Activated B cell treated with CpG ODN at 0.5 μM for 24 hours (primary cell): ENCODE measurements around the gene JARID2. TPM values are rescaled to one million over a fixed set of nuclear protein-coding genes. Genes with fewer than 3 reads are reported as not detected.

Source experiments
- ATAC-seq: fragments of 200-7000 bp; cut with Tn5 transposase; one replicate; pipeline ENCODE4 v1.10.0; 2021; ENCODE audit warnings: low read depth, mild to moderate bottlenecking, moderate library complexity
- CTCF ChIA-PET: fragments of 350-600 bp; sonication (Branson Sonifier 250); formaldehyde crosslinking; loops from one replicate; lab custom pipeline; 2021; ENCODE audit warnings: antibody characterized with exemption; lab: Charles Lee
- POLR2A ChIA-PET: fragments of 350-600 bp; sonication (Branson Sonifier 250); formaldehyde crosslinking; loops from one replicate; lab custom pipeline; 2021; ENCODE audit warnings: antibody characterized with exemption; lab: Charles Lee
- DNase-seq: peaks from one replicate; pipeline ENCODE4 v3.0.0; 2022
- H3K27ac Mint-ChIP-seq: one replicate; pipeline ENCODE4 v1.8.0; 2020; ENCODE audit warnings: mixed read lengths
- H3K27me3 Mint-ChIP-seq: one replicate; pipeline ENCODE4 v1.8.0; 2021; ENCODE audit warnings: mixed read lengths
- H3K36me3 Mint-ChIP-seq: one replicate; pipeline ENCODE4 v1.8.0; 2021; ENCODE audit warnings: low read depth, mixed read lengths
- H3K4me1 Mint-ChIP-seq: one replicate; pipeline ENCODE4 v1.8.0; 2021; ENCODE audit warnings: mixed read lengths
- H3K4me3 Mint-ChIP-seq: one replicate; pipeline ENCODE4 v1.8.0; 2020; ENCODE audit warnings: mild to moderate bottlenecking, mixed read lengths
- H3K9me3 Mint-ChIP-seq: one replicate; pipeline ENCODE4 v1.8.0; 2020; ENCODE audit warnings: mixed read lengths
- CTCF ChIP-seq: fragments of 200-600 bp; IDR thresholded peaks from one replicate; pipeline ENCODE4 v1.8.0; 2022; ENCODE audit warnings: antibody characterized with exemption, mild to moderate bottlenecking
- intact Hi-C: fragments of 100-400 bp; cut with micrococcal nuclease; formaldehyde crosslinking; loops from one replicate; pipeline ENCODE4 v1.15.1; 2024
- total RNA-seq: library from RNA; stranded (reverse); gene quantifications from 2 replicates; pipeline ENCODE4 v1.2.3, GENCODE V29; 2022

The JARID2 gene
- total RNA-seq, 1 donor from 2014 or later = 28.5 TPM

DNA sequence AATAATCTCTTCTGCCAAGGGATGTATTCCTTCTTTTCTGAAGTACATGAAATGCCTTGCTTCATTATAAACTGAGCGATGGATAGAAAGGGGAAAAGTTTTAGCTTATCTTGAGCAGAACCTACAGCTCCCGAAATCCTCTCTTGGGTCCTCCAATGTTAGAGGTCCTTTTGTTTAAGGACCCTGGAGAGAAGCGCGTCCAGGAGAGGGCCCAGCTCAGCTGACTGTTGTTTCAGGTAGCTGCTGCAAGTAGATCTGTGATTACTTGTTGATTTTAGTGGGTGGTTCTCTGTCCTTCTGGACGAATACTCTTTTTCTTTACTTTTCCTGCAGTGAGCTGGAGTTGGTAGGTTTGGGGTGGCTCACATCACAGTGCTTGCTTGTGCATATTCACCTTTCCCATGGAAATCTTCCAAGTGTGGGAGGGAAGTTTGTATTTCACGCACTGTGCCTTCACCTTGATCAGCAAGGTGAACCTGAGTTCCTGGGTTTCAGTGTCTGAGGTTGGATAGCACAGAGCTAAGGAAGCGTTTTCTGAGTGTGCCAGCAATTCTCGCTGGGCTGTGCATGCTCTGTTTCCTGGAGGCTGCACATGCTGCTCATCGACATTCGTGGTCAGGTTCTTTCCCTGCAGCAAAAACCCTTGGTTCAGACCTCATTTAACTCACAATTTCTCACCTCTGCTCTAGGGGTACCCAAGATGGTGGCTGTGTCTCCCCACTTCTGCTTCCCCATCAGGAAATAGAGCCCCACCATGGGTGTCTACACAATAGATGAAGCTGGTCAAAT is 176.3 kb downstream of the JARID2 start:
- no peak for TF ChIP-seq CTCF
- peaks cover 61% of the 10 kb centered on the region for H3K4me1 Mint-ChIP-seq
- no peak for DNase-seq
- H3K9me3 Mint-ChIP-seq = peaks cover 6% of the 10 kb centered on the region
- peak overlapping the region; percentile 86 for H3K27ac Mint-ChIP-seq
- H3K36me3 Mint-ChIP-seq = peaks cover 42% of the 10 kb centered on the region
- no peaks in the 10 kb centered on the region for H3K27me3 Mint-ChIP-seq
- ATAC-seq = peak; percentile 23
- peak overlapping the region; percentile 24 for H3K4me3 Mint-ChIP-seq
- intact Hi-C loops = loop anchor here (5.0 kb wide), 1 partner anchor 35 kb away; no protein-coding TSS in a partner anchor
- POLR2A ChIA-PET = interaction anchor here (0.6 to 1.5 kb wide), 3 partner anchors 12 to 565 kb away, joined by 5 to 15 read pairs (median 7); partner anchors contain the start of gene JARID2
- CTCF ChIA-PET = interaction anchor here (0.6 to 1.3 kb wide), 4 partner anchors 11 to 170 kb away, joined by 3 to 5 read pairs (median 3); no protein-coding TSS in a partner anchor

DNA sequence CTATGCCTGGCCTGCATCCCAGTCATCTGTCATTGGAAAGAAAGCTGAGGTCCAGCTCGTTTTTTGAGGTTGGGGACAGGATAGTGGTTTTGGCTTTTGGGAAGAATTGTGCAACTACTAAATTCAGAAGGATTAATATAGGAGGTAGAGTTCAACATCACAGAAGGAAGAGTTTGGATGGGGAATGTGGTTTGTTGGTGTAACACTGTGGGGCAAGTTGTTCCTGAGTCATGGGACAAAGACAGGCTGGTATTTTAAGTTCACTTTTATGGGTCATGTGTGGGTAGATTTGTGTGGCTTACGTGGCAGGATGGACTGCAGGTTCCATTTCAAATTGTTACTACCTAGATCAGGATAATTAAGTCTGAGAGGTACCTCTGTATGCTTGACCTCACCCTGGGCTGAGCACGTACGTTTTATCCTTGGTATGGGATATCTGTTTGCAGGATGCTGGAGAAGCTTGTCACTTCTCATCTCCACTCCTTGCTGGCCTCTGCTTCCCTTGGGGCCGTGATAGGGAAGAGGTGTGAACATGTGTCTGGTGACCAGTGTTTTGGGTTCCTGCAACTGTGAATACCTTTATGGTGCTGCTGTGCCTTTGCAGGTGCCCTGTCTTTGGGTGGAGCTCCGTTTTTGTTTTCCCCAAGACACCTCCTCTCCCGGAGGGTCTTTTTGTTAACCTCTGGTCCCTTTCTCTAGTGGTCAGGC is 177.6 kb downstream of the JARID2 start:
- ATAC-seq (no peak), DNase-seq (no peak)
- H3K9me3 Mint-ChIP-seq = peaks cover 6% of the 10 kb centered on the region
- peak overlapping the region; percentile 13 for H3K27ac Mint-ChIP-seq
- H3K4me3 Mint-ChIP-seq = no peak overlapping the region
- ChIA-PET CTCF (no interaction called here), POLR2A (no interaction called here)
- peaks cover 34% of the 10 kb centered on the region for H3K36me3 Mint-ChIP-seq
- intact Hi-C loops = loop anchor here (5.0 kb wide), 1 partner anchor 36 kb away; no protein-coding TSS in a partner anchor
- TF ChIP-seq CTCF = no peak
- H3K4me1 Mint-ChIP-seq = peaks cover 72% of the 10 kb centered on the region
- no peaks in the 10 kb centered on the region for H3K27me3 Mint-ChIP-seq

DNA sequence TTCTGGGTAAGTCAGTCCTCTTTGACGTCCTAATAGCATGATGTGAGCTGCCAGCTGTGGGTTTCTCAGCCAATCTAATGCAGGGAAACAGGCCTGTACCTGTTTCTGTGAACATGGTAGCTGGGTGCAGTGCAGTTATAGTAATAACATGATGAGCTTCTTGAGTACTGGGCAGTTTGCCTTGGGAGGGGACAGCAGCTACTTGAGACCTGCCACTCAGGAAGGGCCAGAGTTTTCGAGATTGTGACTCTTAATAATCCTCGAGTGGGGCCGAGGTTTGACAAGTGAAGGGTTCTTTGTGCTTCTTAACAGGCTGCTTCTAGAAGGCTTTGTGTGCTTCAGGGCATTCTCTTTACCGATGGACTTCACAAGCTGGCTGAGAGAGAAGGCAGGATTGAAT is 180.1 kb downstream of the JARID2 start:
- no peak for TF ChIP-seq CTCF
- H3K9me3 Mint-ChIP-seq = no peaks in the 10 kb centered on the region
- H3K4me1 Mint-ChIP-seq = peaks cover 90% of the 10 kb centered on the region
- DNase-seq = no peak
- no peak overlapping the region for H3K27ac Mint-ChIP-seq
- ChIA-PET CTCF (interaction anchor here (0.7 kb wide), 1 partner anchor 12 kb away, joined by 3 read pairs; no protein-coding TSS in a partner anchor), POLR2A (no interaction called here)
- no peak overlapping the region for H3K4me3 Mint-ChIP-seq
- intact Hi-C loops = no loop called here
- H3K27me3 Mint-ChIP-seq = no peaks in the 10 kb centered on the region
- no peak for ATAC-seq
- peaks cover 16% of the 10 kb centered on the region for H3K36me3 Mint-ChIP-seq

- no peaks in the 10 kb centered on the region for H3K27me3 Mint-ChIP-seq
- intact Hi-C loops = no loop called here
- ChIA-PET POLR2A (no interaction called here), CTCF (interaction anchor here (0.7 kb wide), 1 partner anchor 12 kb away, joined by 3 read pairs; no protein-coding TSS in a partner anchor)
- H3K27ac Mint-ChIP-seq = no peak overlapping the region
- no peak for TF ChIP-seq CTCF
- no peak for DNase-seq
- ATAC-seq = no peak
- peaks cover 14% of the 10 kb centered on the region for H3K36me3 Mint-ChIP-seq
- H3K4me1 Mint-ChIP-seq = peaks cover 90% of the 10 kb centered on the region
- no peaks in the 10 kb centered on the region for H3K9me3 Mint-ChIP-seq
- no peak overlapping the region for H3K4me3 Mint-ChIP-seq
Observed at GRCh38 chr6:15426395-15426794, 180.5 kb downstream of the JARID2 start.

- H3K4me3 Mint-ChIP-seq = peak overlapping the region; percentile 15
- intact Hi-C loops = no loop called here
- no peaks in the 10 kb centered on the region for H3K27me3 Mint-ChIP-seq
- peaks cover 14% of the 10 kb centered on the region for H3K36me3 Mint-ChIP-seq
- ChIA-PET CTCF (interaction anchor here (0.7 kb wide), 1 partner anchor 11 kb away, joined by 3 read pairs; no protein-coding TSS in a partner anchor), POLR2A (no interaction called here)
- DNase-seq = no peak
- H3K9me3 Mint-ChIP-seq = no peaks in the 10 kb centered on the region
- ATAC-seq = no peak
- H3K4me1 Mint-ChIP-seq = peaks cover 90% of the 10 kb centered on the region
- H3K27ac Mint-ChIP-seq = peak overlapping the region; percentile 50
- no peak for TF ChIP-seq CTCF
Observed at GRCh38 chr6:15426901-15427300, 181.0 kb downstream of the JARID2 start.
